Measurements from ENCODE around the gene SNX11.

DNA sequence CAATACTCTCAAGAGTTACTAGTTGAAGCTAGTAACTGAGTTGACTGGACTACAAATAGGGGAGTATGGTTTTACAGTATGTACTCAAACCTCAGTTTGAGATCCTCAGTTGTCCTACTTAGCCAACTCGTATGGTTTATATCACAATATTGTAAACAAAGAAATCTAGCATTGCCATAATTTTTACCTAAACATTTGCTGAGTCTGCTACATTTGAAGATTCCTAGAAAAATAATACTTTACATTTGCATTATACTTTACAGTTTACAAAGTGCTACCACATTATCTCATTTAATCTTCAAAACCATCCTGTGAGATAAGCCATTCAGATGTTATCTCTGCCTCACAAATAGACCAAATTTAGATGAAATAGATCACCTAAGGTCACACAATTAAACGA lies 22.6 kb upstream of the SNX11 start:
- TF ChIP-seq POLR2AphosphoS5 (IDR thresholded peaks at IDR 0.05): no peak
- TF ChIP-seq, protein P1, sequence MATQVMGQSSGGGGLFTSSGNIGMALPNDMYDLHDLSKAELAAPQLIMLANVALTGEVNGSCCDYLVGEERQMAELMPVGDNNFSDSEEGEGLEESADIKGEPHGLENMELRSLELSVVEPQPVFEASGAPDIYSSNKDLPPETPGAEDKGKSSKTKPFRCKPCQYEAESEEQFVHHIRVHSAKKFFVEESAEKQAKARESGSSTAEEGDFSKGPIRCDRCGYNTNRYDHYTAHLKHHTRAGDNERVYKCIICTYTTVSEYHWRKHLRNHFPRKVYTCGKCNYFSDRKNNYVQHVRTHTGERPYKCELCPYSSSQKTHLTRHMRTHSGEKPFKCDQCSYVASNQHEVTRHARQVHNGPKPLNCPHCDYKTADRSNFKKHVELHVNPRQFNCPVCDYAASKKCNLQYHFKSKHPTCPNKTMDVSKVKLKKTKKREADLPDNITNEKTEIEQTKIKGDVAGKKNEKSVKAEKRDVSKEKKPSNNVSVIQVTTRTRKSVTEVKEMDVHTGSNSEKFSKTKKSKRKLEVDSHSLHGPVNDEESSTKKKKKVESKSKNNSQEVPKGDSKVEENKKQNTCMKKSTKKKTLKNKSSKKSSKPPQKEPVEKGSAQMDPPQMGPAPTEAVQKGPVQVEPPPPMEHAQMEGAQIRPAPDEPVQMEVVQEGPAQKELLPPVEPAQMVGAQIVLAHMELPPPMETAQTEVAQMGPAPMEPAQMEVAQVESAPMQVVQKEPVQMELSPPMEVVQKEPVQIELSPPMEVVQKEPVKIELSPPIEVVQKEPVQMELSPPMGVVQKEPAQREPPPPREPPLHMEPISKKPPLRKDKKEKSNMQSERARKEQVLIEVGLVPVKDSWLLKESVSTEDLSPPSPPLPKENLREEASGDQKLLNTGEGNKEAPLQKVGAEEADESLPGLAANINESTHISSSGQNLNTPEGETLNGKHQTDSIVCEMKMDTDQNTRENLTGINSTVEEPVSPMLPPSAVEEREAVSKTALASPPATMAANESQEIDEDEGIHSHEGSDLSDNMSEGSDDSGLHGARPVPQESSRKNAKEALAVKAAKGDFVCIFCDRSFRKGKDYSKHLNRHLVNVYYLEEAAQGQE (IDR thresholded peaks at IDR 0.05; ENCODE audit: borderline replicate concordance): no peak
- TF ChIP-seq, protein P2, sequence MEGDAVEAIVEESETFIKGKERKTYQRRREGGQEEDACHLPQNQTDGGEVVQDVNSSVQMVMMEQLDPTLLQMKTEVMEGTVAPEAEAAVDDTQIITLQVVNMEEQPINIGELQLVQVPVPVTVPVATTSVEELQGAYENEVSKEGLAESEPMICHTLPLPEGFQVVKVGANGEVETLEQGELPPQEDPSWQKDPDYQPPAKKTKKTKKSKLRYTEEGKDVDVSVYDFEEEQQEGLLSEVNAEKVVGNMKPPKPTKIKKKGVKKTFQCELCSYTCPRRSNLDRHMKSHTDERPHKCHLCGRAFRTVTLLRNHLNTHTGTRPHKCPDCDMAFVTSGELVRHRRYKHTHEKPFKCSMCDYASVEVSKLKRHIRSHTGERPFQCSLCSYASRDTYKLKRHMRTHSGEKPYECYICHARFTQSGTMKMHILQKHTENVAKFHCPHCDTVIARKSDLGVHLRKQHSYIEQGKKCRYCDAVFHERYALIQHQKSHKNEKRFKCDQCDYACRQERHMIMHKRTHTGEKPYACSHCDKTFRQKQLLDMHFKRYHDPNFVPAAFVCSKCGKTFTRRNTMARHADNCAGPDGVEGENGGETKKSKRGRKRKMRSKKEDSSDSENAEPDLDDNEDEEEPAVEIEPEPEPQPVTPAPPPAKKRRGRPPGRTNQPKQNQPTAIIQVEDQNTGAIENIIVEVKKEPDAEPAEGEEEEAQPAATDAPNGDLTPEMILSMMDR (IDR thresholded peaks at IDR 0.05; ENCODE audit: poor library complexity, severe bottlenecking): no peak
- TF ChIP-seq RAD21 (conservative IDR thresholded peaks at IDR 0.05): no peak

Data from neural cell (in vitro differentiated cells).